B cell (primary cell): Measurements from ENCODE around the gene SPRED2. TPM values are rescaled to one million over a fixed set of nuclear protein-coding genes. Genes with fewer than 3 reads are reported as not detected.

Experiments
- ATAC-seq: fragments of 200-7000 bp; cut with Tn5 transposase; one replicate; pipeline ENCODE4 v1.10.0; 2021; ENCODE audit warnings: low read depth, mild to moderate bottlenecking, moderate number of reproducible peaks, moderate library complexity
- CTCF ChIA-PET: fragments of 350-600 bp; sonication (Branson Sonifier 250); formaldehyde crosslinking; loops from one replicate; lab custom pipeline; 2021; ENCODE audit warnings: antibody characterized with exemption, inconsistent platforms; lab: Charles Lee
- POLR2A ChIA-PET: fragments of 350-600 bp; sonication (Branson Sonifier 250); formaldehyde crosslinking; loops from one replicate; lab custom pipeline; 2021; ENCODE audit warnings: antibody characterized with exemption; lab: Charles Lee
- DNase-seq: peaks from one replicate; pipeline ENCODE4 v3.0.0; 2013
- H2AFZ ChIP-seq: 2 replicates; pipeline ENCODE4 v1.6.1; 2012; ENCODE audit warnings: mild to moderate bottlenecking, low read depth, low read length; ENCODE audit not compliant: insufficient read depth, poor library complexity, severe bottlenecking
- H3K27ac ChIP-seq, 2 donors: 1 replicate in 1 of 2; 2 replicates in 1 of 2; pipeline ENCODE4 v1.5.1; 2012 to 2013; ENCODE audit warnings: low read length in 2 of 2, mild to moderate bottlenecking in 2 of 2, moderate library complexity in 1 of 2
- H3K27me3 ChIP-seq, 4 experiments: fragments of 200-600 bp in 1 of 4; sonication (generic) in 1 of 4; replicated peaks in 1 of 4; 1 replicate in 2 of 4; 2 replicates in 2 of 4; pipeline versions ENCODE4 v1.6.1 to v1.7.0; 2013 to 2016; ENCODE audit warnings: low read length in 3 of 4, mild to moderate bottlenecking in 2 of 4, mixed read lengths in 1 of 4, moderate library complexity in 1 of 4; ENCODE audit not compliant: insufficient read depth in 4 of 4, control insufficient read depth in 3 of 4; ENCODE audit errors: control extremely low read depth in 1 of 4
- H3K36me3 ChIP-seq, 2 experiments: replicated peaks in 1 of 2; 1 replicate in 1 of 2; 2 replicates in 1 of 2; pipeline versions ENCODE4 v1.6.1 to v1.7.1; 2013; ENCODE audit warnings: low read length in 1 of 2; ENCODE audit not compliant: insufficient read depth in 2 of 2, control insufficient read depth in 1 of 2; ENCODE audit errors: control extremely low read depth in 1 of 2, extremely low read depth in 1 of 2
- H3K4me1 ChIP-seq, 2 donors: fragments of 200-600 bp in 1 of 2; sonication (generic) in 1 of 2; 1 replicate in 1 of 2; 2 replicates in 1 of 2; pipeline versions ENCODE4 v1.5.1 to v1.6.1; 2013 to 2017; ENCODE audit warnings: low read length in 2 of 2; ENCODE audit not compliant: control insufficient read depth in 2 of 2, insufficient read depth in 2 of 2
- H3K4me2 ChIP-seq: replicated peaks from 2 replicates; pipeline ENCODE3; 2012; ENCODE audit warnings: mild to moderate bottlenecking, low read depth, low read length; ENCODE audit not compliant: poor library complexity, severe bottlenecking
- H3K4me3 ChIP-seq, 5 experiments: fragments of 200-600 bp in 1 of 5; sonication (generic) in 1 of 5; 1 replicate in 3 of 5; 2 replicates in 2 of 5; pipeline versions ENCODE4 v1.5.1 to v1.7.0; 2011 to 2016; ENCODE audit warnings: low read length in 4 of 5, mild to moderate bottlenecking in 4 of 5, low read depth in 2 of 5, control low read depth in 1 of 5, moderate library complexity in 1 of 5; ENCODE audit not compliant: insufficient read depth in 1 of 5; ENCODE audit errors: control extremely low read depth in 1 of 5, extremely low read depth in 1 of 5
- H3K79me2 ChIP-seq: fragments of 200-600 bp; sonication (generic); one replicate; pipeline ENCODE4 v1.6.0; 2016; ENCODE audit warnings: low read length; ENCODE audit not compliant: control insufficient read depth, insufficient read depth
- H3K9ac ChIP-seq: fragments of 200-600 bp; sonication (generic); 2 replicates; pipeline ENCODE4 v1.6.1; 2017; ENCODE audit warnings: mild to moderate bottlenecking, low read length, moderate library complexity
- H3K9me3 ChIP-seq, 3 donors: one replicate each; pipeline versions ENCODE4 v1.6.1 to v1.7.1; 2013; ENCODE audit warnings: low read length in 2 of 3; ENCODE audit not compliant: control insufficient read depth in 2 of 3, insufficient read depth in 1 of 3; ENCODE audit errors: control extremely low read depth in 1 of 3
- H4K20me1 ChIP-seq: 2 replicates; pipeline ENCODE4 v1.6.0; 2012; ENCODE audit warnings: mild to moderate bottlenecking, low read length; ENCODE audit not compliant: insufficient read depth, control insufficient read depth, poor library complexity, severe bottlenecking
- H3K27ac Mint-ChIP-seq: one replicate; pipeline ENCODE4 v1.8.0; 2021; ENCODE audit warnings: mixed read lengths
- H3K27me3 Mint-ChIP-seq: one replicate; pipeline ENCODE4 v1.8.0; 2021; ENCODE audit warnings: mixed read lengths
- H3K4me1 Mint-ChIP-seq: one replicate; pipeline ENCODE4 v1.8.0; 2021; ENCODE audit warnings: mixed read lengths
- H3K4me3 Mint-ChIP-seq: one replicate; pipeline ENCODE4 v1.8.0; 2021; ENCODE audit warnings: mixed read lengths
- H3K9me3 Mint-ChIP-seq: one replicate; pipeline ENCODE4 v1.8.0; 2022; ENCODE audit warnings: mixed read lengths; ENCODE audit not compliant: insufficient read depth
- CTCF ChIP-seq: fragments of 200-600 bp; IDR thresholded peaks from one replicate; pipeline ENCODE4 v1.8.0; 2022; ENCODE audit warnings: antibody characterized with exemption, mild to moderate bottlenecking
- EZH2 ChIP-seq: IDR thresholded peaks from 2 replicates; pipeline ENCODE4 v1.6.1; 2012; ENCODE audit warnings: borderline replicate concordance, low read depth, mild to moderate bottlenecking, moderate library complexity, low read length; ENCODE audit not compliant: insufficient read depth, poor library complexity, severe bottlenecking
- WGBS: methylation state at CpG from one replicate; pipeline ENCODE4 v1.1.5; 2013; ENCODE audit warnings: missing lambda C conversion rate; ENCODE audit not compliant: insufficient coverage; 5-methylcytosine and 5-hydroxymethylcytosine counted together
- intact Hi-C: fragments of 100-400 bp; cut with micrococcal nuclease; formaldehyde crosslinking; loops from one replicate; pipeline ENCODE4 v1.10.0; 2022
- polyA plus RNA-seq: library from polyadenylated mRNA; depleted of rRNA; stranded (reverse); fragments of >200 nt; gene quantifications from 2 replicates; pipeline ENCODE4 v1.2.3, GENCODE V29; 2012
- total RNA-seq, 2 donors: library from RNA; stranded (reverse); fragments of 120-200 nt in 1 of 2; gene quantifications; 1 replicate in 1 of 2; 2 replicates in 1 of 2; pipeline versions ENCODE4 v1.2.3 to v1.2.4, GENCODE V29; 2013 to 2022

The SPRED2 gene
- total and polyA plus RNA-seq, 2 donors (not counting 1 experiment from before 2014, with no cell fraction given), result 0.40 to 1.3 TPM

GRCh38 chr2:65466551-65466950 is 34.2 kb upstream of the SPRED2 start:
- POLR2A ChIA-PET, result no interaction called here
- no peak overlapping the region for H2AFZ ChIP-seq
- Mint-ChIP-seq H3K27me3 (peaks cover 9% of the 10 kb centered on the region), H3K4me1 (no peaks in the 10 kb centered on the region), H3K9me3 (no peaks in the 10 kb centered on the region), H3K27ac (no peak overlapping the region), H3K4me3 (no peak overlapping the region)
- H3K79me2 ChIP-seq, result no peaks in the 10 kb centered on the region
- TF ChIP-seq EZH2 (no peak), CTCF (no peak)
- H3K27ac ChIP-seq, result no peak overlapping the region
- H4K20me1 ChIP-seq, result no peaks in the 10 kb centered on the region
- H3K27me3 ChIP-seq, result peaks cover 0 to 2% (median 0%) of the 10 kb centered on the region in 4 experiments
- DNase-seq (no peak), ATAC-seq (no peak)
- WGBS, result 95% methylated on average over 3 of the region's 3 CpGs
- H3K9ac ChIP-seq, result no peak overlapping the region
- no peak overlapping the region for H3K4me3 ChIP-seq
- CTCF ChIA-PET, result interaction anchor here (0.6 kb wide), 1 partner anchor 86 kb away, joined by 3 read pairs; no protein-coding TSS in a partner anchor
- intact Hi-C loops, result no loop called here
- no peaks in the 10 kb centered on the region for H3K36me3 ChIP-seq
- no peak overlapping the region for H3K4me2 ChIP-seq
- no peaks in the 10 kb centered on the region for H3K4me1 ChIP-seq
- H3K9me3 ChIP-seq, result peaks cover 0 to 4% (median 0%) of the 10 kb centered on the region in 3 donors

GRCh38 chr2:65465857-65466256 is 33.5 kb upstream of the SPRED2 start:
- no peaks in the 10 kb centered on the region for H3K4me1 ChIP-seq
- H3K36me3 ChIP-seq, result no peaks in the 10 kb centered on the region
- Mint-ChIP-seq H3K4me1 (no peaks in the 10 kb centered on the region), H3K27me3 (peaks cover 15% of the 10 kb centered on the region), H3K27ac (no peak overlapping the region), H3K4me3 (no peak overlapping the region), H3K9me3 (no peaks in the 10 kb centered on the region)
- intact Hi-C loops, result no loop called here
- WGBS, result 84% methylated on average over 3 of the region's 5 CpGs
- no peaks in the 10 kb centered on the region for H3K79me2 ChIP-seq
- no peak for DNase-seq
- no peak overlapping the region for H3K27ac ChIP-seq
- no peak overlapping the region for H2AFZ ChIP-seq
- ATAC-seq, result no peak
- H3K27me3 ChIP-seq, result peaks cover 0 to 2% (median 0%) of the 10 kb centered on the region in 4 experiments
- POLR2A ChIA-PET, result no interaction called here
- H3K9ac ChIP-seq, result no peak overlapping the region
- H4K20me1 ChIP-seq, result no peaks in the 10 kb centered on the region
- peaks cover 0 to 4% (median 0%) of the 10 kb centered on the region in 3 donors for H3K9me3 ChIP-seq
- H3K4me3 ChIP-seq, result no peak overlapping the region
- H3K4me2 ChIP-seq, result no peak overlapping the region
- CTCF ChIA-PET, result interaction anchor here (0.6 kb wide), 1 partner anchor 87 kb away, joined by 3 read pairs; no protein-coding TSS in a partner anchor
- TF ChIP-seq CTCF, result no peak
- TF ChIP-seq EZH2, result no peak
